Esophagus squamous epithelium (tissue), 5 donors: ENCODE measurements around the gene RNGTT. TPM values are rescaled to one million over a fixed set of nuclear protein-coding genes. Genes with fewer than 3 reads are reported as not detected.
"Not testable (repeated sequence)": the region's sequence is repeated elsewhere in the genome, so short reads cannot be mapped to it uniquely, and the experiment has no call there.

Experiments used
- DNase-seq: peaks from one replicate; lab custom pipeline; 2025; lab: John Stamatoyannopoulos, UW
- H3K27ac ChIP-seq, 4 donors: fragments of 200-600 bp; sonication (generic); one replicate each; pipeline ENCODE4 v1.5.1; 2016 to 2019; ENCODE audit warnings: mild to moderate bottlenecking in 1 of 4
- H3K27me3 ChIP-seq, 4 donors: fragments of 200-600 bp; sonication (generic); 1 replicate in 3 of 4; 2 replicates in 1 of 4; pipeline versions ENCODE4 v1.5.1 to v1.6.0; 2017 to 2021; ENCODE audit warnings: antibody characterized with exemption in 1 of 4
- H3K36me3 ChIP-seq, 3 donors: fragments of 200-600 bp; sonication (generic); one replicate each; pipeline ENCODE4 v1.5.1; 2016 to 2019
- H3K4me1 ChIP-seq, 3 donors: fragments of 200-600 bp; sonication (generic); one replicate each; pipeline ENCODE4 v1.5.1; 2017 to 2019
- H3K4me3 ChIP-seq, 4 donors: fragments of 200-600 bp; sonication (generic); 1 replicate in 3 of 4; 2 replicates in 1 of 4; pipeline ENCODE4 v1.5.1; 2016 to 2019; ENCODE audit warnings: mild to moderate bottlenecking in 2 of 4, moderate library complexity in 1 of 4
- H3K9me3 ChIP-seq, 3 donors: fragments of 200-600 bp; sonication (generic); one replicate each; pipeline ENCODE4 v1.5.1; 2016 to 2019
- POLR2A ChIP-seq, 4 donors: fragments of 450-650 bp; IDR thresholded peaks; one replicate each; pipeline ENCODE4 v1.6.1; 2017; ENCODE audit warnings: antibody characterized with exemption in 4 of 4, mild to moderate bottlenecking in 4 of 4, moderate library complexity in 3 of 4
- WGBS, 2 donors: methylation state at CpG; one replicate each; pipeline ENCODE4 v1.1.5; 2018; 5-methylcytosine and 5-hydroxymethylcytosine counted together
- intact Hi-C: fragments of 100-400 bp; cut with DNase I; formaldehyde crosslinking; loops from one replicate; pipeline ENCODE4 v1.15.0; 2022
- total RNA-seq, 4 donors: library from RNA; depleted of rRNA; stranded (reverse); fragments of >200 nt; gene quantifications; one replicate each; pipeline ENCODE4 v1.1.0, GENCODE V29; 2016
- TF ChIP-seq, protein P1 (sequence below), 6 experiments: fragments of 450-650 bp in 4 of 6; fragments of 200-600 bp in 2 of 6; sonication (generic) in 2 of 6; IDR thresholded peaks; one replicate each; pipeline ENCODE4 v1.5.1; 2016 to 2019; ENCODE audit warnings: antibody characterized with exemption in 6 of 6, mild to moderate bottlenecking in 4 of 6, moderate library complexity in 4 of 6
- donor health status: DM: yes; HTN: yes; CAD: no.

Gene RNGTT
- total RNA-seq, 4 donors from 2014 or later = 8.3 to 22.3 (median 18.3) TPM

DNA sequence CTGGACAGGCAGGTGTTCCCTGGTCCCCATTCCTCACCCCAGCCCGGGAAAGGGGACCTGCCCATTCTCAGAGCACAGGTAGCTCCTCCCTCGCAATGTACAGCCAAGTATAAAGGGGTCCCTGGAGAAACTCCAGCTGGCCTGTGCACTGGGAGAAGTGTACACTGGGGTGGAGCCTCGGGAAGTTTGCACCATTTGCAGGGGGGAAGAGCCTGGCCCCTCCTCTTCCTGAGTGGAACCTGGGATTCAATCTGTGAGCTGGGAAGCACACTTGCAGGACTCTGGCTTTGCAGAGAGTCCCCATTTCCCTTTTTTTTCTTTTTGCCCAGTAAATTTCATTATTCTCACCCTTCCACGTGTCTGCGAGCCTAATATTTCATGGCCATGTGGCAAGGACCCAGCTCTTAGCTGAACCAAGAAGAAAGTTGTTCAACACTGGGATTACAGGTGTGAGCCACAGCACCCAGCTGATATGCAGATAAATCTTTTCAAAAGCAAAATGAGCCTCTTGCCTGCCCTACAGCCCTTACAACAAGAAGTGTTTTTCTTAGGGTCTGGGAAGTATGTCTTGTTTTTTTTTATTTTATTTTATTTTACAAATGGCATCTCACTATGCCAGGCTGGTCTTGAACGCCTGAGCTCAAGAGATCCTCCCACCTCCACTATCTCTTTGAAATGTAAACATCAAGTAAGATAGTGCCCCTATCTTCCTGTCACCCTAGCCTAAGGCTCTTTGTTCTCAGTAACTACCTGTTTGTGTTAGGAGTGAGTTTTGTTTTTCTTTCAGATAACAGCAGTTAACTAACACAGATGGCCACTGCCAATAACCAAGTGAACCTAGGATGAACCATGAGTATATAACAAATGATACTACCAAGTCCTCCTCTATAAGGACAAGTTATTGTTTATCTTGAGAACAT, 9.3 kb upstream of the RNGTT start:
- TF ChIP-seq POLR2A (IDR thresholded peaks at IDR 0.05) = no peak
- TF ChIP-seq, protein P1, sequence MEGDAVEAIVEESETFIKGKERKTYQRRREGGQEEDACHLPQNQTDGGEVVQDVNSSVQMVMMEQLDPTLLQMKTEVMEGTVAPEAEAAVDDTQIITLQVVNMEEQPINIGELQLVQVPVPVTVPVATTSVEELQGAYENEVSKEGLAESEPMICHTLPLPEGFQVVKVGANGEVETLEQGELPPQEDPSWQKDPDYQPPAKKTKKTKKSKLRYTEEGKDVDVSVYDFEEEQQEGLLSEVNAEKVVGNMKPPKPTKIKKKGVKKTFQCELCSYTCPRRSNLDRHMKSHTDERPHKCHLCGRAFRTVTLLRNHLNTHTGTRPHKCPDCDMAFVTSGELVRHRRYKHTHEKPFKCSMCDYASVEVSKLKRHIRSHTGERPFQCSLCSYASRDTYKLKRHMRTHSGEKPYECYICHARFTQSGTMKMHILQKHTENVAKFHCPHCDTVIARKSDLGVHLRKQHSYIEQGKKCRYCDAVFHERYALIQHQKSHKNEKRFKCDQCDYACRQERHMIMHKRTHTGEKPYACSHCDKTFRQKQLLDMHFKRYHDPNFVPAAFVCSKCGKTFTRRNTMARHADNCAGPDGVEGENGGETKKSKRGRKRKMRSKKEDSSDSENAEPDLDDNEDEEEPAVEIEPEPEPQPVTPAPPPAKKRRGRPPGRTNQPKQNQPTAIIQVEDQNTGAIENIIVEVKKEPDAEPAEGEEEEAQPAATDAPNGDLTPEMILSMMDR (IDR thresholded peaks at IDR 0.05) = no peak
- intact Hi-C loops = no loop called here
- no peaks in the 10 kb centered on the region for H3K27me3 ChIP-seq
- 50 to 67% methylated on average over 3 to 5 of the region's 6 CpGs for WGBS, 2 donors
- DNase-seq = no peak
- no peaks in the 10 kb centered on the region for H3K36me3 ChIP-seq
- no peaks in the 10 kb centered on the region for H3K4me1 ChIP-seq
- no peaks in the 10 kb centered on the region for H3K9me3 ChIP-seq
- H3K27ac ChIP-seq = no peak overlapping the region
- H3K4me3 ChIP-seq = no peak overlapping the region

DNA sequence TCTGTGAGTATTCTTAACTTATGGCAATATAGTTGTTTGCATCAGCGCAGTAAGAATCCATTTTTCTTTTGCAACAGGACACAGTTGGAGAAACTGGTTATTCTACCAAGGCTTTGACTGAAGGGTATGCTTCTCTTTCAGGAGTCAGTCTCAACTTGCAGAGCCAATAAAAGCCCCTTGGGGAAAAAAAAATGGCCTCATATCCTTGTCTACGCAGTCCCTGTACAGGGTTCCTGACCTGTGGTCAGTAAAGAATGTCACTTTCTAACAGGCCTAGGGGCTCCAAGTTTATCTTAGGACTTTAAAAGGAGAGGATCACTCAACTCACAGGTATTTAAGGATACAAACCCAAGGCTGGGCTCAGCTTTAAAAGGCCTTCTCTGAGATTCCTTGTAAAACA, 6.9 kb upstream of the RNGTT start:
- TF ChIP-seq POLR2A (IDR thresholded peaks at IDR 0.05) = no peak
- intact Hi-C loops = no loop called here
- Histone ChIP-seq H3K27ac (no peak overlapping the region), H3K4me1 (no peaks in the 10 kb centered on the region), H3K27me3 (no peaks in the 10 kb centered on the region), H3K36me3 (no peaks in the 10 kb centered on the region), H3K9me3 (no peaks in the 10 kb centered on the region), H3K4me3 (no peak overlapping the region)
- no peak for DNase-seq
- 100% methylated on average over 1 to 2 of the region's 2 CpGs for WGBS, 2 donors

DNA sequence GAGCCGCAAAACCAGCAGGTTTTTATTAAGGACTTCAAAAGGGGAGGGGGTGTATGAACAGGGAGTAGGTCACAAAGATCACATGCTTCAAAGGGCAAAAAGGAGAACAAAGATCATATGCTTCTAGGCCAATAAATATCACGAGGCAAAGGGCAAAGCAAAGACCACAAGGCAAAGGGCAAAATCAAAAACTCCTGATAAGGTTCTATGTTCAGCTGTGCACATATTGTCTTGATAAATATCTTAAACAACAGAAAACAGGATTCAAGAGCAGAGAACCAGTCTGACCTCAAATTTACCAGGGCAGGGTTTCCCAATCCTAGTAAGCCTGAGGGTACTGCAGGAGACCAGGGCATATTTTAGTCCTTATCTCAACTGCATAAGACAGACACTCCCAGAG, 5.8 kb upstream of the RNGTT start:
- H3K4me1 ChIP-seq, H3K9me3 ChIP-seq, intact Hi-C loops, H3K4me3 ChIP-seq, H3K36me3 ChIP-seq, DNase-seq, H3K27ac ChIP-seq, H3K27me3 ChIP-seq: not testable (repeated sequence)
- 61 to 81% methylated on average over 2 of the region's 2 CpGs for WGBS, 2 donors

DNA sequence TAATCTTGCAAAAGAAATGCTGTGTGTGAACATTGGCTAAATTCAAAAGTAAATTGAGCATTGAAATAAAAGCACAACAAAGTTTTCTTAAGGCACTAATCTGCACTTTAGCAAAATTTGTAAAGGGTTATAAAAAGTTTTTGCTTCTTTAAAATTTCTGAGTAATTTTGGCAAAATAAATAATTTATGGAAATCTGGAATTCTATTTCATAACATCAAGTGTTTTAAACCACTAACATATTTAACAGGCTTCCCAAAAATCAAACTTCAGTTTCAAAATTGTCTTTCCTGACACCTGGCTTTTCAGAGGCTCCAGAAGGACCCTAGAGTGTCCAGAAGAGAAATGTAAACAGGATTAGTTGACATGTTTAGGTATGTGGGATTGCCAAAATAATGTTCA, 4.5 kb upstream of the RNGTT start:
- intact Hi-C loops = no loop called here
- Histone ChIP-seq H3K36me3 (no peaks in the 10 kb centered on the region), H3K27ac (no peak overlapping the region), H3K9me3 (no peaks in the 10 kb centered on the region), H3K4me3 (no peak overlapping the region), H3K27me3 (no peaks in the 10 kb centered on the region), H3K4me1 (peaks cover 4 to 13% (median 6%) of the 10 kb centered on the region in 3 donors)
- DNase-seq = no peak
- TF ChIP-seq, protein P1 (IDR thresholded peaks at IDR 0.05) = no peak
- no peak for TF ChIP-seq POLR2A (IDR thresholded peaks at IDR 0.05)

DNA sequence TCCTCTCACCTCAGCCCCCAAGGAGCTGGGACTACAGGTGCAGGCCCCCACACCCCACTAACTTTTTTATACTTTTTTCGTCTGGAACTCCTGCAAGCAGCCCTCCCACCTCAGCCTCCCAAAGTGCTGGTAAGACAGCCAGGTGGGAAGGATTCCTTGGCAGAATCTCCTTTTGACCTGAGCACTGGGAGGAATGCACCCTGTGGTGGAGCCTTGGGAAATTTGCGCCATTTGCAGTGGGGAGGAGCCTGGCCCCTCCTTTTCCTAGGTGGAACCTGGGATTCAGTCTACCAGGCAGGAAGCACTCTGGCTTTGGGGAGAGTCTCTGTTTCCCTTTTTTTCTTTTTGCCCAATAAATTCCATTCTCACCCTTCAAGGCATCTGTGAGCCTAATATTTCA, 2.3 kb upstream of the RNGTT start:
- no peak for DNase-seq
- WGBS, 2 donors = 83 to 84% methylated on average over 2 of the region's 2 CpGs
- Histone ChIP-seq H3K4me1 (peaks cover 4 to 27% (median 15%) of the 10 kb centered on the region in 3 donors), H3K9me3 (no peaks in the 10 kb centered on the region), H3K4me3 (no peak overlapping the region), H3K36me3 (no peaks in the 10 kb centered on the region), H3K27ac (no peak overlapping the region), H3K27me3 (no peaks in the 10 kb centered on the region)
- TF ChIP-seq POLR2A (IDR thresholded peaks at IDR 0.05) = no peak
- TF ChIP-seq, protein P1 (IDR thresholded peaks at IDR 0.05) = no peak
- intact Hi-C loops = no loop called here

DNA sequence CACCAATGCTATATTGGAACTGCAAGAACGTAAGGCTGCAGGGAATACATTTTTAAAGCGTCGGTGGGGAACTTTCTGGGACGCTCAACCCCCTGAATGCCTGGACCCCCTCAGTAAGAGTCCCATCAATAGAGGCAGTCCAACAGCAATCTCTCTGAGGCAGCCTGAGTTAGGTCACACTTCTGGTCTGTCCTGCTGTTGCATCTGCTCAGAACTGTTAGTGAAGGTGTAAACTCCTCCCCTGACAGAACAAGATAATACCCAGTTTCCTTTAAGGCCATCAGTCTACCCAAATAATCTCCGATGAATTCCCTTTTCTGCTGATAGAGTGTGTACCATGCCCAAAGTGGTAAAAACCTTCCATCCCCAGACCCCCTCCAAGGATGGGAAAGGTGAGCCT, 1.1 kb upstream of the RNGTT start:
- no peak for DNase-seq
- no peaks in the 10 kb centered on the region for H3K9me3 ChIP-seq
- 65 to 70% methylated on average over 5 of the region's 5 CpGs for WGBS, 2 donors
- no peaks in the 10 kb centered on the region for H3K36me3 ChIP-seq
- intact Hi-C loops = no loop called here
- H3K4me1 ChIP-seq = peaks cover 4 to 27% (median 15%) of the 10 kb centered on the region in 3 donors
- TF ChIP-seq POLR2A (IDR thresholded peaks at IDR 0.05) = no peak
- TF ChIP-seq, protein P1 (IDR thresholded peaks at IDR 0.05) = no peak
- H3K27me3 ChIP-seq = no peaks in the 10 kb centered on the region
- peak overlapping the region in 3 of 4 donors; percentile 77 to 90 (median 85) for H3K4me3 ChIP-seq
- H3K27ac ChIP-seq = peak overlapping the region in 2 of 4 donors; percentile 84 to 94
